ENCODE results near the gene CST1.
A peak's percentile ranks its signal among the peaks of the same experiment; 100 is the strongest.
"Not testable (repeated sequence)": the region's sequence is repeated elsewhere in the genome, so short reads cannot be mapped to it uniquely, and the experiment has no call there.

The CST1 gene, protein sequence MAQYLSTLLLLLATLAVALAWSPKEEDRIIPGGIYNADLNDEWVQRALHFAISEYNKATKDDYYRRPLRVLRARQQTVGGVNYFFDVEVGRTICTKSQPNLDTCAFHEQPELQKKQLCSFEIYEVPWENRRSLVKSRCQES

GRCh38 chr20:23750786-23751185 is at the start of gene CST1:
CST1 (minus strand) TSS chr20:23750935; CDS start chr20:23750866, 69 bp downstream.
- DNase-seq (ENCODE audit: low read depth) = not testable (repeated sequence)

DNA sequence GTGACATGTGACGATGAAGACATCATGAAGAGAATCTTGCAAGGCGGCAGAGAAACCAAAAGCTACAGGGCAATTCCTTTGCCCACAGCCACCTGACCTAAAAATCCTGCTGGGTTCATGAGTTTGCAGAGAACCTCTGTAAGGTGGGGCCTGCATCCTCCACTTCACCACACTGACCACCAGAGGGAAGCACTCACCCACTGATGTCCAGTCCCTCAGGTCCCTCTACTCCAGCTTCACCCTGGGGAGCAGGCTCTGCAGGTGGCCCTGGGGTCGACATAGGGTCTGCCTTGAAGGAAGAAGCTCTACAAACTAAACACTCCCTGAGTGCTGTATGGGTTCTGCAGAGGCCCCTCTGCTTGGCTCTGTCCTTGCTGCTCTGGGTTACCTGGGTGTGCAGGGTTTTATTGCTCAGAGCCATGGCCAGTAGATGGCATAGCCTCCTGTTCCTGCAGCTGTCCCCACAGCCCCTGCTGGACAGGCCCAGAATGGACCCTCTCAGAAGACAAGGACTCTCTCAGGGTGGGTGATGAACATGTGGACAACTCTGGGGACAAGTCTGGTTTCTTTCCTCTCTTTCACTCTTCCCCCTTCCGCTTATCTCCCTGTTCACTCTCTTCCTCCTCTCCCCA is 48.6 kb upstream of the CST1 start:
- peak; percentile 1 for DNase-seq (ENCODE audit: low read depth)

GRCh38 chr20:23795526-23795925 is 44.8 kb upstream of the CST1 start:
- no peak for DNase-seq (ENCODE audit: low read depth)

DNA sequence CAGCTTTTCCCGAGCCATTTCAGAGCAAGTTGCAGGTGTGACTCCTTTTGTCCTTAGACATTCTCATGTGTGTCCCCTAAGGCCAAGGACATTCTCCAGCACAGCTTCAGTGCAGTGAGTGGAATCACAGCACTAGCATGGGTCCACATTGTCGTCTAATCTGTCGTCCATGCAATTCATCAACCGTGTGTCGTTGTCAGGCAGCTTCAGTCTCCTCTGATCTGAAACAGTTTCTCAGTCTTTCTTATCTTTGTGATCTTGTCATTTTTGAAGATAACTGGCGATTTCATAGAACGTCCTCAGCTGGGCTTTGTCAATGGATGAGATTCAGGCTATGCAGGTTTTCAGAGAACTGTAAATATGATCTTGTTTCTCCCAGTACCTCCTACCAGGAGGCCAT is 44.1 kb upstream of the CST1 start:
- no peak for DNase-seq (ENCODE audit: low read depth)

DNA sequence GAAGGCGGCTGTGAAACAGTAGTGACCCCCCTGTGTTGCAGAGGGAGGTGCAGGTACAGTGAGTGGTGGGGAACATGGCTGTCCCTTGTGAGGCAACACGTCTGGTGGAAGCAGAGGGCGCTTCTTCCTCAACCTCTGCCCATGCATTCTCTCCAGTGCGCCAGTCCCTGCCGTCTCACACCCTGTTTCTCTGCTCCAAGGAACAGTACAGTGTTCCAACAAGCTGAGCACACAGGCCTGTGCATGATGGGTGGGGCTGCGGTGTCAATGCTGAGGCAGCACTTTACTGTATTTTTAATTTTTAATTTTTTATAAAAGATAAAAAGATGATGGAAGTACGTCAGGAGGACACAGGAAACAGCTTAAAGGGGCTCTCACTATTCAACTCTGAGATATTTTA is 43.3 kb upstream of the CST1 start:
- no peak for DNase-seq (ENCODE audit: low read depth)

DNA sequence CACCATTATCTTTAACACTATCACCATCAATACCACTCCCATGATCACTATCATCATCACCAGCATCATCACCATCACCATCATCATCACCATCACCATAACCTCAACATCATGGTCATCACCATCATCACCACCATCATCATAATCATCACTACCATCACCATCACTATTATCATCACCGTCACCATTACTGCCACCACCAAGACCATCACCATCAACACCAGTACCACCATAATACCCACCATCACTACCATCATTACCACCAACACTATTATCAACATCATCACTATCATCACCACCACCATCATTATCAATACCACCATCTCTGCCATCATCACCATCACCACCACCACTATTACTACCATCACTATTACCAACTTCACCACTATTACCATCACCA is 32.7 kb upstream of the CST1 start:
- DNase-seq (ENCODE audit: low read depth) = no peak

DNA sequence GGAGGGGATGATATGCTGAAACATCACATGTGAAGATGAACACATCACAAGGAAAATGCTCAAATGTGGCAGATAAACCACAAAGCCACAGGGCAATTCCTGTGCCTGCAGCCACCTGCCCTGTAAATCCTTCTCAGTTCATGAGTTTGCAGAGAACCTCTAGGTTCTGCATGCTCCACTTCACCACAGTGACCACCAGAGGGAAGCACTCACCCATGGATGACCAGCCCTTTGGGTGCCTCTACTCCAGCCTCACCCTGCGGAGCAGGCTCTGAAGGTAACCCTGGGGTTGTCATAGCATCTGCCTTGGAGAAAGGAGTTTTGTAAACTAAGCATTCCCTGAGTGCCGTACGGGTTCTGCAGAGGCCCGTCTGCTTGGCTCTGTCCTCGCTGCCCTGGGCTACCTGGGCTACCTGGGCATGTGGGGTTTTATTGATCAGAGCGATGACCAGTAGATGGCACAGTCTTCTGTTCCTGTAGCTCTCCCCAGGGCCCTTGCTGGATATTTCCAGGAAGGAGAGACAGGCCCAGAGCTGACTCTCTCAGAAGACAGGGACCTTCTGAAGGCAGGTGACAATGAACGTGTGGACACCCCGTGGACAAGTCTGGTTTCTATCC is 31.7 kb upstream of the CST1 start:
- no peak for DNase-seq (ENCODE audit: low read depth)

DNA sequence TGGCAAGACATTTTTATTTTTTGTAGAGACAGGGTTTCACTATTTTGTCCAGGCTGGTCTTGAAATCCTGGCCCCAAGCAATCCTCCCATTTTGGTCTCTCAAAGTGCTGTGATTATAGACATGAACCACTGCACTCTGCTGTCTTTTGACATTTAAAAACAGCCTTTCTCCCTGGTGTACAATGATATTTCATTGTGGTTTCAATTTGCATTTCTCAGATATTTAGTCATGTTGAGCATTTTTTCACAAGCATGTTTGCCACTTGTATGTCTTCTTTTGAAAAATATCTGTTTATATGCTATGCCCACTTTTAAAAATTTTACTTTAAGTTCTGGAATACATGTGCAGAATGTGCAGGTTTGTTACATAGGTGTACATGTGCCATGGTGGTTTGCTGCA is 27.9 kb upstream of the CST1 start:
- not testable (repeated sequence) for DNase-seq (ENCODE audit: low read depth)

DNA sequence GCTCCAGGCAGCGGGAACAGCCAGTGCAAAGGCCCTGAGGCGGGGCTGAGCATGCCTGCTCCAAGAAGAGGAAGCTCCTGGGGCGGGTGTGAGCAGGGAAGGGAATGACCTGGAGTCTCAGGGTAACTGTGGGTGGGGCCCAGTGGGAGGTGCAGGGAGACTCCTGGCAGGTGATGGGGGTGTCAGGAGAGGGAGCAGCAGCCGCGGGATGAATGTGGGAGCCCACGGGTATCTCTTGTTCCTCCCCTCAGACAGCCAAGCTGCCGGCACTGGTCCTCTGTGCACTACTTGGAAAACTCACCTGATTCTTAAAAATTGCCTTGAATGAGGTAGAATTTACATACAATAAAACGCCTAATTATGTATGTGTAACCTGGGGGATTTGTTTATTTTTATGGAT is 26.6 kb upstream of the CST1 start:
- not testable (repeated sequence) for DNase-seq (ENCODE audit: low read depth)

DNA sequence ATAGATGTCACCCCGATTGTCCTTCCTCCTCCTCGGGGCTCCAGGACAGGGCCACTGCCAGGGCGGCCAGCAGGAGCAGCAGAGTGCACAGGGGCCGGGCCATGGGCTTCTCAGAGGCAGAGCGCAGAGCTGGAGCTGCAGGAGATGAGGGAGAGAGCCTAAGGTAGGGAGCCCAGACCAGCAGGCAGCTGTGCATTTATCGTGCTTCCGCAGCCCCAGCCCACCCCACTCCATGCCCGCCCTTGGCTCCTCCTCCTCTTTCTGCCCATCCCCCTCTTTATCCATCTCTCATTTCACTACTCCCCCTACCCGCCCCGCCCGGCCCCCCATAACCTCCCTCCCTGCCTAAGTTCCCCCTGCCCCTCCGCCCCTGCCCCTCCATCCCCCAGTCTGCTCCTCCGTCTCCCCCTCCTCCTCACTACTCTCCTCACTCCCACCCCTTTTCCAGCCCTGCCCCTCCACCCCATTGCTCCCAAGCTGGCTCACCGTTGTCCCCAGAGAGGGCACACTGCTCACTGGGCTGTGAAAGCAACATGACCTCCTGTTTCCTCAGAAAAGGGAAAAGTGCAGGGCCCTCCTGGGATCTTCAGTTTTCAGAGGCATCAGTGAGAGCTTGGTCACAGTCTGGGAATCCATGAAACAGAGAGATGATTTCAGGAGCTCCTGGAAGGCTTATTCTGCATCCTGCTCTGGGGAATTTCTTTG is 25.5 kb upstream of the CST1 start:
- no peak for DNase-seq (ENCODE audit: low read depth)

- DNase-seq (ENCODE audit: low read depth) = no peak
These were observed 23.3 kb upstream of the CST1 start for GRCh38 chr20:23774081-23774480.

- no peak for DNase-seq (ENCODE audit: low read depth)
These were observed 22.8 kb upstream of the CST1 start for GRCh38 chr20:23773579-23773978.

GRCh38 chr20:23773127-23773526 is 22.4 kb upstream of the CST1 start:
- no peak for DNase-seq (ENCODE audit: low read depth)

GRCh38 chr20:23772074-23772473 is 21.3 kb upstream of the CST1 start:
- DNase-seq (ENCODE audit: low read depth) = no peak

GRCh38 chr20:23770384-23770783 is 19.6 kb upstream of the CST1 start:
- no peak for DNase-seq (ENCODE audit: low read depth)

DNA sequence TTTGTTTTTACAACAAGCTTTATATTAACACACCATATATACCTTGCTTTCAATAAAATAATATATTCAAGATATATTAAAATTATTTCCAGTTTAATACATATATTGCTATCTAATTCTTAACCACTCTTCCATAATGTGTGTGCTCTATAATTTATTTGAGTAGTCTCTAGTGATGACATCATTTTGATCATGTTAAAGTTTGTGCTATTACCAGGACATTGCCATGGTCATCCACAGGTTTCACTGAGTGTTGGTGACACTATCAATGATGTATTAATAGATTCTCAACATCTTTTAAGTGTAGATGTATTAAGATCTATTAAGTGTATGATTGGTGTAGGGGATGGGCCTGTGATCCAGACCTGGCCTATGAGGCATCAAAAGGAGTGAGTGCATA is 17.8 kb upstream of the CST1 start:
- not testable (repeated sequence) for DNase-seq (ENCODE audit: low read depth)

DNA sequence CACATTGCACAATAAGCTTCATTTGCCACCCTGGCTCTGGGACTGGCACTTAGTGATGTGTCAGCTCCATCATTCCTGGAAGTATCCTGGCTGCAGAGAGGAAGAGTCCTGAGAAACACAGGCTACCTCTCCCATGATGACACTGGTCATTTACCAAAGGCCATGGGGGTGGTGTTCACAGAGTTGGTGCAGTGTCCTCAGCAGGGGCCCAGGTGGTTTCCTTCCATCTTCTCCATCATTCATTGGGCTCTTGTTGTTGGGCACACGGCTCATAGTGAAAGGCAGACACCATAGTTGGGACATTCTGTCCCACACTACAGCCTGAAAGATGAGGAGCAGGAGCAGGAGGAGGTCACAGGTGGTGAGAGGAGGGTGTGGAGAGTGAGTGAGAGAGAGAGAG is 15.8 kb upstream of the CST1 start:
- no peak for DNase-seq (ENCODE audit: low read depth)

DNA sequence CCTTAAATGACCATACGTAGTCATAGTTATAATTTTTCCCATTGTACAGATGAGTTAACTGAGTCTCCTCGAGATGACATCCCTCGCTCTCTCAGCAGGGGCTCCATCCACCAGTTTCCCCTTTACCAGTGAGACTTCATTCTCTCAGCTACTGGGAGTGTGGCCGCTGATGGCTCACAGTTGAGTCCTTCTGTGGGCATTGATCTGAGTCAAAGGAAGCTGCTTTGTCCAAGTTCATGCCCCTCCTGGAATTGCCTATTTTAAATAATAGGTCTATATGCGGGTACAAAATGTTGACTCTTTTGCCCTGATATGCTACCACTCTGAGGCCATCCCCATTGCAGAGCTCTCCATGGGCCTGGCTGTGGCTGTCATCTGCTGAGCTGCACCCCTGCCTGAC is 14.8 kb upstream of the CST1 start:
- DNase-seq (ENCODE audit: low read depth) = no peak

DNA sequence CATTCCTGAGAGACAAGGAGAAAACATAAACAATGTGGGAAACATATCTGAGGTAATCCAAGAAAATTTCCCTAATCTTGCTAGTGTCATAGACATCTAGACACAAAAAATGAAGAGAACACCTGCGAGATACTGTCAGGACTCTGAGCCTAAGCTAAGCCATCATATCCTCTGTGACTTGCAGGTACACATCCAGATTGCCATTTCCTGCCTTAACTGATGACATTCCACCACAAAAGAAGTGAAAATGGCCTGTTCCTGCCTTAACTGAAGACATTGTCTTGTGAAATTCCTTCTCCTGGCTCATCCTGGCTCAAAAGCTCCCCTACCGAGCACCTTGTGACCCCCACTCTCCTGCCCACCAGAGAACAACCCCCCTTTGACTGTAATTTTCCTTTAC is 13.9 kb upstream of the CST1 start:
- not testable (repeated sequence) for DNase-seq (ENCODE audit: low read depth)

- no peak for DNase-seq (ENCODE audit: low read depth)
These were observed 12.6 kb upstream of the CST1 start for GRCh38 chr20:23763345-23763744.

- DNase-seq (ENCODE audit: low read depth) = no peak
These were observed 8.7 kb upstream of the CST1 start for GRCh38 chr20:23759306-23759940.

DNA sequence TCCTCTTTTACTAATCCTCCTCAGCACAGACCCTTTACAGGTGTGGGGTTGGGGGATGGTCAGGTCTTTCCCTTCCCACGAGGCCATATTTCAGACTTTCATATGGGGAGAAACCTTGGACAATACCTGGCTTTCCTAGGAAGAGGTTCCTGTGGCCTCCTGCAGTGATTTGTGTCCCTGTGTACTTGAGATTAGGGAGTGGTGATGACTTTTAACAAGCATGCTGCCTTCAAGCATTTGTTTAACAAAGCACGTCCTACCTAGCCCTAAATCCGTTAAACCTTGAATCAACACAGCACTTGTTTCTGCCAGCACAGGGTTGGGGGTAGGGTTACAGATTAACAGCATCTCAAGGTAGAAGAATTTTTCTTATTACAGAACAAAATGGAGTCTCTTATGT is 6.1 kb upstream of the CST1 start:
- DNase-seq (ENCODE audit: low read depth) = not testable (repeated sequence)

DNA sequence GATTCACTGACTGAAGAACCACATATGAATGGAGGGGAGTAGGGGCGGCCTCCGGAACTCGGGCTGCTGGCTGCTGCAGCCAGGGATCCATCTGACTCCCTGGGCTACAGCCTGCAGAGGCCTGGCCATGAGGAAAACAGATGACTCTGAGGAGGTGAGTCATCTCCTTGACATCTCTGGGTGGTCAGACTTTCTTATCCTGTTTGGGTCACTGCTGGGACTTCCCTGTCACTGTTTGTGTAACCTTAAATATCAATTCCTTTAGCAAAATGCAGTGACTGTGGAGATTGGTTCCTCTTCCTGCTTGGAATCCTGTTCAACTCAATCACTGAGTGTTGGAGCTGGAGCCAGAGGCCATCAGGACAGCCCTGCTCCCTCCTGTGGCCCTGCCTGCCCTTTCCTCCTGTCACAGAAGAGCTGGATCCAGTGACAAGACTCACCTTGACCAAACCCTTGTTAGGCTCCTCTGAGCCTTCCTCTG is 4.4 kb upstream of the CST1 start:
- not testable (repeated sequence) for DNase-seq (ENCODE audit: low read depth)

All from activated T-cell treated with anti-CD3 and anti-CD28 coated beads for 24 hours (primary cell).